HEK293 (cell line): ENCODE results near the gene ATG2A.

Experiments
- CTCF ChIA-PET: fragments of 350-600 bp; formaldehyde crosslinking; extraction: SDS; loops from one replicate; lab custom pipeline; 2021; ENCODE audit warnings: antibody characterized with exemption; lab: Yijun Ruan, JAX
- POLR2A ChIA-PET: fragments of 300-600 bp; formaldehyde crosslinking; extraction: SDS; loops from one replicate; lab custom pipeline; 2020; ENCODE audit warnings: antibody characterized with exemption, inconsistent platforms; lab: Yijun Ruan, JAX
- H3K27ac ChIP-seq: fragments of 200-500 bp; sonication (Bioruptor generic); 2 replicates; pipeline ENCODE4 v1.5.1; 2014; ENCODE audit warnings: low read depth, low read length, control low read depth, inconsistent platforms; ENCODE audit errors: extremely low read depth
- H3K36me3 ChIP-seq, 2 experiments: fragments of 200-500 bp in 1 of 2; sonication (Bioruptor generic) in 1 of 2; 1 replicate in 1 of 2; 2 replicates in 1 of 2; pipeline ENCODE4 v1.5.1; 2014 to 2017; ENCODE audit warnings: inconsistent platforms in 2 of 2, low read length in 2 of 2; ENCODE audit not compliant: control insufficient read depth in 2 of 2, insufficient read depth in 1 of 2
- H3K4me1 ChIP-seq: fragments of 200-500 bp; sonication (Bioruptor generic); 2 replicates; pipeline ENCODE4 v1.5.1; 2014; ENCODE audit warnings: mild to moderate bottlenecking, low read length, inconsistent platforms; ENCODE audit not compliant: control insufficient read depth, insufficient read depth
- H3K4me3 ChIP-seq: 2 replicates; pipeline ENCODE4 v1.5.1; 2011; ENCODE audit warnings: low read depth, mild to moderate bottlenecking, control low read depth, low read length, moderate library complexity
- H3K9me3 ChIP-seq: fragments of 200-500 bp; sonication (Bioruptor generic); 2 replicates; pipeline ENCODE4 v1.5.1; 2014; ENCODE audit warnings: low read depth, low read length, inconsistent platforms; ENCODE audit not compliant: control insufficient read depth, insufficient read depth
- BCL11A ChIP-seq: fragments of 450-650 bp; formaldehyde crosslinking; IDR thresholded peaks from 2 replicates; pipeline ENCODE4 v1.5.1; 2016; ENCODE audit warnings: low read depth, missing biosample characterization, missing genetic modification characterization
- BCL11B ChIP-seq: fragments of 450-650 bp; formaldehyde crosslinking; IDR thresholded peaks from 2 replicates; pipeline ENCODE4 v1.5.1; 2016; ENCODE audit warnings: low read depth, missing biosample characterization, missing genetic modification characterization
- BCL6B ChIP-seq: fragments of 450-650 bp; formaldehyde crosslinking; IDR thresholded peaks from 2 replicates; pipeline ENCODE4 v1.5.1; 2017; ENCODE audit warnings: missing biosample characterization, missing genetic modification characterization
- GLIS2 ChIP-seq: fragments of 450-650 bp; formaldehyde crosslinking; IDR thresholded peaks from 2 replicates; pipeline ENCODE4 v1.5.1; 2016; ENCODE audit warnings: missing biosample characterization, missing genetic modification characterization
- KLF17 ChIP-seq: fragments of 450-650 bp; formaldehyde crosslinking; IDR thresholded peaks from 2 replicates; pipeline ENCODE4 v1.5.1; 2016; ENCODE audit warnings: missing biosample characterization, missing genetic modification characterization
- KLF9 ChIP-seq: fragments of 450-650 bp; formaldehyde crosslinking; IDR thresholded peaks from 2 replicates; pipeline ENCODE4 v1.5.1; 2016; ENCODE audit warnings: missing biosample characterization, missing genetic modification characterization, low read depth
- RBAK ChIP-seq: fragments of 450-650 bp; formaldehyde crosslinking; IDR thresholded peaks from 2 replicates; pipeline ENCODE4 v1.5.1; 2016; ENCODE audit warnings: missing biosample characterization, missing genetic modification characterization
- TRIM28 ChIP-seq: IDR thresholded peaks from 2 replicates; pipeline ENCODE4 v1.6.1; 2011; ENCODE audit warnings: low read length, control low read depth, borderline replicate concordance
- YY2 ChIP-seq: fragments of 450-650 bp; formaldehyde crosslinking; IDR thresholded peaks from 2 replicates; pipeline ENCODE4 v1.5.1; 2016; ENCODE audit warnings: missing biosample characterization, missing genetic modification characterization
- ZFP69B ChIP-seq: fragments of 450-650 bp; formaldehyde crosslinking; IDR thresholded peaks from 2 replicates; pipeline ENCODE4 v1.5.1; 2016; ENCODE audit warnings: missing biosample characterization, missing genetic modification characterization
- ZNF239 ChIP-seq: fragments of 450-650 bp; formaldehyde crosslinking; IDR thresholded peaks from 2 replicates; pipeline ENCODE4 v1.5.1; 2016; ENCODE audit warnings: missing biosample characterization, missing genetic modification characterization
- ZNF341 ChIP-seq: fragments of 450-650 bp; formaldehyde crosslinking; IDR thresholded peaks from 2 replicates; pipeline ENCODE4; 2016; ENCODE audit warnings: low read depth, missing biosample characterization, missing genetic modification characterization
- ZNF350 ChIP-seq: fragments of 450-650 bp; formaldehyde crosslinking; IDR thresholded peaks from 2 replicates; pipeline ENCODE4 v1.5.0; 2017; ENCODE audit warnings: missing biosample characterization, mild to moderate bottlenecking, missing genetic modification characterization
- ZNF426 ChIP-seq: fragments of 450-650 bp; formaldehyde crosslinking; IDR thresholded peaks from 2 replicates; pipeline ENCODE4 v1.5.1; 2017; ENCODE audit warnings: missing biosample characterization, missing genetic modification characterization, mild to moderate bottlenecking, inconsistent platforms, moderate library complexity
- ZNF433 ChIP-seq: fragments of 450-650 bp; formaldehyde crosslinking; IDR thresholded peaks from 2 replicates; pipeline ENCODE4 v1.5.1; 2016; ENCODE audit warnings: missing biosample characterization, missing genetic modification characterization, low read depth
- ZNF473 ChIP-seq: fragments of 450-650 bp; formaldehyde crosslinking; IDR thresholded peaks from 2 replicates; pipeline ENCODE4 v1.5.1; 2017; ENCODE audit warnings: missing biosample characterization, missing genetic modification characterization
- ZNF561 ChIP-seq: fragments of 450-650 bp; IDR thresholded peaks from 2 replicates; pipeline ENCODE4 v1.5.1; 2018; ENCODE audit warnings: missing biosample characterization, missing genetic modification characterization, borderline replicate concordance
- ZNF660 ChIP-seq: fragments of 450-650 bp; IDR thresholded peaks from 2 replicates; pipeline ENCODE4 v1.5.1; 2018; ENCODE audit warnings: missing biosample characterization, mild to moderate bottlenecking, missing genetic modification characterization
- ZNF692 ChIP-seq: fragments of 450-650 bp; formaldehyde crosslinking; IDR thresholded peaks from 2 replicates; pipeline ENCODE4 v1.5.1; 2016; ENCODE audit warnings: missing biosample characterization, missing genetic modification characterization
- ZNF747 ChIP-seq: fragments of 450-650 bp; formaldehyde crosslinking; IDR thresholded peaks from 2 replicates; pipeline ENCODE4 v1.5.1; 2016; ENCODE audit warnings: missing biosample characterization, missing genetic modification characterization
- ZNF785 ChIP-seq: fragments of 450-650 bp; formaldehyde crosslinking; IDR thresholded peaks from 2 replicates; pipeline ENCODE4 v1.5.1; 2016; ENCODE audit warnings: missing biosample characterization, missing genetic modification characterization
- ZSCAN16 ChIP-seq: fragments of 450-650 bp; formaldehyde crosslinking; IDR thresholded peaks from 2 replicates; pipeline ENCODE4 v1.5.1; 2016; ENCODE audit warnings: missing biosample characterization, missing genetic modification characterization
- ZSCAN5A ChIP-seq: fragments of 450-650 bp; formaldehyde crosslinking; IDR thresholded peaks from 2 replicates; pipeline ENCODE4 v1.5.1; 2016; ENCODE audit warnings: missing biosample characterization, missing genetic modification characterization
- TF ChIP-seq, protein P1 (sequence below): fragments of 450-650 bp; formaldehyde crosslinking; IDR thresholded peaks from 2 replicates; pipeline ENCODE4 v1.5.1; 2016; ENCODE audit warnings: missing biosample characterization, missing genetic modification characterization
- TF ChIP-seq, protein P2 (sequence below): fragments of 450-650 bp; formaldehyde crosslinking; IDR thresholded peaks from 2 replicates; pipeline ENCODE4 v1.5.1; 2017; ENCODE audit warnings: missing biosample characterization, missing genetic modification characterization
- TF ChIP-seq, protein P3 (sequence below): fragments of 450-650 bp; formaldehyde crosslinking; IDR thresholded peaks from 2 replicates; pipeline ENCODE4 v1.5.1; 2016; ENCODE audit warnings: missing biosample characterization, missing genetic modification characterization

The ATG2A gene

GRCh38 chr11:64879244-64879900 lies 37.6 kb downstream of the ATG2A start:
- H3K9me3 ChIP-seq, result no peaks in the 10 kb centered on the region
- ChIA-PET CTCF (interaction anchor here (0.6 to 4.6 kb wide), 9 partner anchors 9 to 481 kb away, joined by 3 to 27 read pairs (median 4); partner anchors contain the start of gene CDC42BPG), POLR2A (interaction anchor here (0.7 to 2.7 kb wide), 3 partner anchors 19 to 100 kb away, joined by 3 to 12 read pairs (median 5); partner anchors contain the start of gene SF1)
- H3K36me3 ChIP-seq, result peaks cover 0 to 6% of the 10 kb centered on the region in 2 experiments; a peak in 1 of 3 replicates
- no peaks in the 10 kb centered on the region for H3K4me1 ChIP-seq
- H3K27ac ChIP-seq, result peak overlapping the region; percentile 64; the same call in 1 of the 2 replicates
- H3K4me3 ChIP-seq, result peak overlapping the region; percentile 85
- peak; percentile 84 for TF ChIP-seq ZNF341 (tag by site-specific recombination)
- TF ChIP-seq ZNF692 (tag by site-specific recombination), result 0 out of 2 replicates have a peak, but pooled peaks have one; percentile 1
- TF ChIP-seq KLF17 (tag by site-specific recombination), result no peak
- TF ChIP-seq ZNF350 (tag by site-specific recombination), result no peak
- no peak for TF ChIP-seq ZNF433
- TF ChIP-seq ZNF239 (tag by site-specific recombination), result no peak
- no peak for TF ChIP-seq ZNF660
- no peak for TF ChIP-seq ZFP69B (tag by site-specific recombination)
- no peak for TF ChIP-seq ZNF561 (tag by site-specific recombination)
- TF ChIP-seq, protein P1, sequence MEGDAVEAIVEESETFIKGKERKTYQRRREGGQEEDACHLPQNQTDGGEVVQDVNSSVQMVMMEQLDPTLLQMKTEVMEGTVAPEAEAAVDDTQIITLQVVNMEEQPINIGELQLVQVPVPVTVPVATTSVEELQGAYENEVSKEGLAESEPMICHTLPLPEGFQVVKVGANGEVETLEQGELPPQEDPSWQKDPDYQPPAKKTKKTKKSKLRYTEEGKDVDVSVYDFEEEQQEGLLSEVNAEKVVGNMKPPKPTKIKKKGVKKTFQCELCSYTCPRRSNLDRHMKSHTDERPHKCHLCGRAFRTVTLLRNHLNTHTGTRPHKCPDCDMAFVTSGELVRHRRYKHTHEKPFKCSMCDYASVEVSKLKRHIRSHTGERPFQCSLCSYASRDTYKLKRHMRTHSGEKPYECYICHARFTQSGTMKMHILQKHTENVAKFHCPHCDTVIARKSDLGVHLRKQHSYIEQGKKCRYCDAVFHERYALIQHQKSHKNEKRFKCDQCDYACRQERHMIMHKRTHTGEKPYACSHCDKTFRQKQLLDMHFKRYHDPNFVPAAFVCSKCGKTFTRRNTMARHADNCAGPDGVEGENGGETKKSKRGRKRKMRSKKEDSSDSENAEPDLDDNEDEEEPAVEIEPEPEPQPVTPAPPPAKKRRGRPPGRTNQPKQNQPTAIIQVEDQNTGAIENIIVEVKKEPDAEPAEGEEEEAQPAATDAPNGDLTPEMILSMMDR (tag by site-specific recombination), result no peak
- no peak for TF ChIP-seq KLF9
- TF ChIP-seq ZNF747 (tag by site-specific recombination), result no peak
- no peak for TF ChIP-seq ZSCAN16 (tag by site-specific recombination)
- TF ChIP-seq BCL11A (tag by site-specific recombination), result no peak
- no peak for TF ChIP-seq BCL11B (tag by site-specific recombination)
- TF ChIP-seq ZNF785 (tag by site-specific recombination), result no peak
- TF ChIP-seq, protein P2, sequence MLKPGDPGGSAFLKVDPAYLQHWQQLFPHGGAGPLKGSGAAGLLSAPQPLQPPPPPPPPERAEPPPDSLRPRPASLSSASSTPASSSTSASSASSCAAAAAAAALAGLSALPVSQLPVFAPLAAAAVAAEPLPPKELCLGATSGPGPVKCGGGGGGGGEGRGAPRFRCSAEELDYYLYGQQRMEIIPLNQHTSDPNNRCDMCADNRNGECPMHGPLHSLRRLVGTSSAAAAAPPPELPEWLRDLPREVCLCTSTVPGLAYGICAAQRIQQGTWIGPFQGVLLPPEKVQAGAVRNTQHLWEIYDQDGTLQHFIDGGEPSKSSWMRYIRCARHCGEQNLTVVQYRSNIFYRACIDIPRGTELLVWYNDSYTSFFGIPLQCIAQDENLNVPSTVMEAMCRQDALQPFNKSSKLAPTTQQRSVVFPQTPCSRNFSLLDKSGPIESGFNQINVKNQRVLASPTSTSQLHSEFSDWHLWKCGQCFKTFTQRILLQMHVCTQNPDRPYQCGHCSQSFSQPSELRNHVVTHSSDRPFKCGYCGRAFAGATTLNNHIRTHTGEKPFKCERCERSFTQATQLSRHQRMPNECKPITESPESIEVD, result no peak
- TF ChIP-seq ZNF426 (tag by site-specific recombination), result no peak
- no peak for TF ChIP-seq RBAK (tag by site-specific recombination)
- TF ChIP-seq YY2 (tag by site-specific recombination), result no peak
- TF ChIP-seq, protein P3, sequence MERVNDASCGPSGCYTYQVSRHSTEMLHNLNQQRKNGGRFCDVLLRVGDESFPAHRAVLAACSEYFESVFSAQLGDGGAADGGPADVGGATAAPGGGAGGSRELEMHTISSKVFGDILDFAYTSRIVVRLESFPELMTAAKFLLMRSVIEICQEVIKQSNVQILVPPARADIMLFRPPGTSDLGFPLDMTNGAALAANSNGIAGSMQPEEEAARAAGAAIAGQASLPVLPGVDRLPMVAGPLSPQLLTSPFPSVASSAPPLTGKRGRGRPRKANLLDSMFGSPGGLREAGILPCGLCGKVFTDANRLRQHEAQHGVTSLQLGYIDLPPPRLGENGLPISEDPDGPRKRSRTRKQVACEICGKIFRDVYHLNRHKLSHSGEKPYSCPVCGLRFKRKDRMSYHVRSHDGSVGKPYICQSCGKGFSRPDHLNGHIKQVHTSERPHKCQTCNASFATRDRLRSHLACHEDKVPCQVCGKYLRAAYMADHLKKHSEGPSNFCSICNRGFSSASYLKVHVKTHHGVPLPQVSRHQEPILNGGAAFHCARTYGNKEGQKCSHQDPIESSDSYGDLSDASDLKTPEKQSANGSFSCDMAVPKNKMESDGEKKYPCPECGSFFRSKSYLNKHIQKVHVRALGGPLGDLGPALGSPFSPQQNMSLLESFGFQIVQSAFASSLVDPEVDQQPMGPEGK (tag by site-specific recombination), result no peak
- TF ChIP-seq BCL6B (tag by site-specific recombination), result no peak
- TF ChIP-seq GLIS2 (tag by site-specific recombination), result 0 out of 2 replicates have a peak, but pooled peaks have one; percentile 7
- no peak for TF ChIP-seq ZNF473 (tag by site-specific recombination)
- no peak for TF ChIP-seq TRIM28
- no peak for TF ChIP-seq ZSCAN5A (tag by site-specific recombination)
